K562 treated with DMSO at 1 percent for 4 hours (cell line): ENCODE measurements around the gene TRIM49D1. TPM values are rescaled to one million over a fixed set of nuclear protein-coding genes. Genes with fewer than 3 reads are reported as not detected.

Experiments used
- total RNA-seq: library from RNA; unstranded; fragments of 300-600 nt; gene quantifications from 2 replicates; pipeline ENCODE4 v1.2.3, GENCODE V29; 2022; ENCODE audit not compliant: insufficient read depth

The TRIM49D1 gene, protein sequence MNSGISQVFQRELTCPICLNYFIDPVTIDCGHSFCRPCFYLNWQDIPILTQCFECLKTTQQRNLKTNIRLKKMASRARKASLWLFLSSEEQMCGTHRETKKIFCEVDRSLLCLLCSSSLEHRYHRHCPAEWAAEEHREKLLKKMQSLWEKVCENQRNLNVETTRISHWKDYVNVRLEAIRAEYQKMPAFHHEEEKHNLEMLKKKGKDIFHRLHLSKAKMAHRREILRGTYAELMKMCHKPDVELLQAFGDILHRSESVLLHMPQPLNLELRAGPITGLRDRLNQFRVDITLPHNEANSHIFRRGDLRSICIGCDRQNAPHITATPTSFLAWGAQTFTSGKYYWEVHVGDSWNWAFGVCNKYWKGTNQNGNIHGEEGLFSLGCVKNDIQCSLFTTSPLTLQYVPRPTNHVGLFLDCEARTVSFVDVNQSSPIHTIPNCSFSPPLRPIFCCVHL
- not detected in 2 replicates for total RNA-seq

GRCh38 chr11:89922195-89922660 lies at the start of gene TRIM49D1:
TRIM49D1 (minus strand) TSS chr11:89922245; CDS start chr11:89917710, 4,535 bp downstream.

GRCh38 chr11:89965737-89966136 lies 43.7 kb upstream of the TRIM49D1 start, which contains the start of gene TRIM64:
TRIM64 (plus strand) TSS chr11:89966037; CDS start chr11:89968504, 2,467 bp downstream.

GRCh38 chr11:89923764-89924163 lies 1.7 kb upstream of the TRIM49D1 start, which contains the start of gene TRIM49D2:
TRIM49D2 (plus strand) TSS chr11:89924064; CDS start chr11:89926762, 2,698 bp downstream.

Other genes starting within 250 kb of the TRIM49D1 start
- gene TRIM77, start 211.9 kb downstream of the TRIM49D1 start, total RNA-seq, result not detected in 2 replicates
- not detected in 2 replicates for gene TRIM49, start 113.7 kb downstream of the TRIM49D1 start, total RNA-seq
- gene TRIM64B, start 43.8 kb downstream of the TRIM49D1 start, total RNA-seq, result not detected in 2 replicates
- gene TRIM49D2, start 1.8 kb upstream of the TRIM49D1 start, total RNA-seq, result not detected in 2 replicates
- gene TRIM64, start 43.8 kb upstream of the TRIM49D1 start, total RNA-seq, result not detected in 2 replicates
- gene TRIM49C, start 108.9 kb upstream of the TRIM49D1 start, total RNA-seq, result not detected in 2 replicates
- not detected in 2 replicates for gene UBTFL1, start 163.7 kb upstream of the TRIM49D1 start, total RNA-seq
- 0.65 and 1.2 TPM in 2 replicates for gene NAALAD2, start 212.4 kb upstream of the TRIM49D1 start, total RNA-seq